IMR-90 (cell line): ENCODE data around the gene TPSG1. TPM values are rescaled to one million over a fixed set of nuclear protein-coding genes. Genes with fewer than 3 reads are reported as not detected.

ENCODE experiments used
- ATAC-seq: fragments of 200-7000 bp; cut with Tn5 transposase; 2 replicates; pipeline ENCODE4 v1.9.1; 2020; ENCODE audit warnings: low read depth, mild to moderate bottlenecking, moderate library complexity
- BruUV-seq: library from RNA; stranded (reverse); fragments of 400-500 nt; replicated peaks from 2 replicates; lab custom pipeline; 2021; lab: Mats Ljungman, UMichigan
- CTCF ChIA-PET: fragments of 300-600 bp; formaldehyde crosslinking; extraction: SDS; loops from one replicate; lab custom pipeline; 2021; ENCODE audit warnings: antibody characterized with exemption; lab: Yijun Ruan, JAX
- POLR2A ChIA-PET: fragments of 300-600 bp; sonication (Branson Sonifier 250); formaldehyde crosslinking; loops from one replicate; lab custom pipeline; 2022; ENCODE audit warnings: antibody characterized with exemption; ENCODE audit not compliant: unreplicated experiment; lab: Charles Lee
- DNase-seq: peaks from one replicate; pipeline ENCODE4 v3.0.0; 2013
- H2AFZ ChIP-seq: replicated peaks from 2 replicates; pipeline ENCODE3; 2013; ENCODE audit warnings: low read length, mild to moderate bottlenecking; ENCODE audit not compliant: poor library complexity
- H2AK5ac ChIP-seq: 2 replicates; pipeline ENCODE4 v1.6.1; 2013; ENCODE audit warnings: low read depth, low read length, inconsistent platforms
- H2AK9ac ChIP-seq: replicated peaks from 2 replicates; pipeline ENCODE3; 2013; ENCODE audit warnings: mild to moderate bottlenecking, low read depth, low read length, moderate library complexity; ENCODE audit not compliant: poor library complexity
- H2BK120ac ChIP-seq: 2 replicates; pipeline ENCODE4 v1.6.1; 2013; ENCODE audit warnings: low read depth, low read length, inconsistent platforms
- H2BK15ac ChIP-seq: 3 replicates; pipeline ENCODE4 v1.6.1; 2013; ENCODE audit warnings: low read depth, low read length, inconsistent platforms
- H2BK20ac ChIP-seq: 2 replicates; pipeline ENCODE4 v1.6.1; 2013; ENCODE audit warnings: low read depth, mild to moderate bottlenecking, inconsistent platforms, low read length, moderate library complexity
- H2BK5ac ChIP-seq: 2 replicates; pipeline ENCODE4 v1.6.1; 2013; ENCODE audit warnings: mild to moderate bottlenecking, low read depth, low read length, inconsistent platforms; ENCODE audit not compliant: poor library complexity, severe bottlenecking
- H3K14ac ChIP-seq: replicated peaks from 2 replicates; pipeline ENCODE4 v1.6.1; 2013; ENCODE audit warnings: low read depth, low read length, inconsistent platforms
- H3K18ac ChIP-seq: 2 replicates; pipeline ENCODE4 v1.6.1; 2013; ENCODE audit warnings: low read depth, low read length, control low read depth
- H3K23ac ChIP-seq: 2 replicates; pipeline ENCODE4 v1.6.1; 2013; ENCODE audit warnings: low read depth, low read length, inconsistent platforms
- H3K27ac ChIP-seq: 2 replicates; pipeline ENCODE4 v1.5.1; 2013; ENCODE audit warnings: mild to moderate bottlenecking, control low read depth, low read length; ENCODE audit not compliant: insufficient read depth
- H3K27me3 ChIP-seq: 2 replicates; pipeline ENCODE4 v1.6.1; 2013; ENCODE audit warnings: low read length; ENCODE audit not compliant: control insufficient read depth, insufficient read depth
- H3K36me3 ChIP-seq: 2 replicates; pipeline ENCODE4 v1.6.1; 2013; ENCODE audit warnings: low read length, mixed read lengths; ENCODE audit not compliant: control insufficient read depth, insufficient read depth
- H3K4ac ChIP-seq: 2 replicates; pipeline ENCODE4 v1.6.1; 2013; ENCODE audit warnings: low read depth, low read length, inconsistent platforms
- H3K4me1 ChIP-seq: 2 replicates; pipeline ENCODE4 v1.6.1; 2013; ENCODE audit warnings: low read length, mixed read lengths; ENCODE audit not compliant: control insufficient read depth, insufficient read depth
- H3K4me2 ChIP-seq: 2 replicates; pipeline ENCODE4 v1.6.1; 2013; ENCODE audit warnings: low read depth, mild to moderate bottlenecking, control low read depth, low read length, moderate library complexity
- H3K4me3 ChIP-seq: 2 replicates; pipeline ENCODE4 v1.5.1; 2013; ENCODE audit warnings: low read depth, mild to moderate bottlenecking, control low read depth, low read length, moderate library complexity; ENCODE audit not compliant: insufficient read depth
- H3K56ac ChIP-seq: 2 replicates; pipeline ENCODE4 v1.6.1; 2013; ENCODE audit warnings: low read length, inconsistent platforms; ENCODE audit not compliant: insufficient read depth; ENCODE audit errors: extremely low read depth
- H3K79me1 ChIP-seq, 2 experiments: 2 replicates each; pipeline ENCODE4 v1.6.1; 2013; ENCODE audit warnings: low read length in 2 of 2, inconsistent platforms in 1 of 2, low read depth in 1 of 2
- H3K9ac ChIP-seq: 2 replicates; pipeline ENCODE4 v1.6.1; 2013; ENCODE audit warnings: low read depth, low read length, control low read depth
- H3K9me1 ChIP-seq: 2 replicates; pipeline ENCODE4 v1.6.1; 2013; ENCODE audit warnings: low read length, inconsistent platforms; ENCODE audit not compliant: insufficient read depth
- H3K9me3 ChIP-seq: 2 replicates; pipeline ENCODE4 v1.6.1; 2013; ENCODE audit warnings: low read length; ENCODE audit not compliant: control insufficient read depth, insufficient read depth
- H4K20me1 ChIP-seq: 2 replicates; pipeline ENCODE4 v1.6.1; 2013; ENCODE audit warnings: low read length, inconsistent platforms; ENCODE audit not compliant: insufficient read depth
- H4K5ac ChIP-seq: 2 replicates; pipeline ENCODE4 v1.6.1; 2013; ENCODE audit warnings: mild to moderate bottlenecking, low read depth, low read length, control low read depth
- H4K8ac ChIP-seq, 2 experiments: 2 replicates each; pipeline ENCODE4 v1.6.1; 2013; ENCODE audit warnings: low read depth in 2 of 2, low read length in 2 of 2, control low read depth in 1 of 2, inconsistent platforms in 1 of 2
- H4K91ac ChIP-seq: 2 replicates; pipeline ENCODE4 v1.6.1; 2013; ENCODE audit warnings: low read depth, low read length, inconsistent platforms; ENCODE audit not compliant: insufficient read depth
- BHLHE40 ChIP-seq: fragments of 150-350 bp; IDR thresholded peaks from 2 replicates; pipeline ENCODE4 v1.6.1; 2016; ENCODE audit warnings: mild to moderate bottlenecking, low read depth, low read length
- CEBPB ChIP-seq: IDR thresholded peaks from 2 replicates; pipeline ENCODE4 v1.6.1; 2012; ENCODE audit warnings: low read depth, low read length, improper control_type of control experiment
- MAFK ChIP-seq: IDR thresholded peaks from 2 replicates; pipeline ENCODE4 v1.6.1; 2012; ENCODE audit warnings: low read depth, low read length, improper control_type of control experiment
- MXI1 ChIP-seq: IDR thresholded peaks from 2 replicates; pipeline ENCODE4 v1.6.1; 2012; ENCODE audit warnings: low read depth, mild to moderate bottlenecking, low read length, moderate library complexity, borderline replicate concordance
- NFE2L2 ChIP-seq: fragments of 150-350 bp; IDR thresholded peaks from 2 replicates; pipeline ENCODE4 v1.6.1; 2016; ENCODE audit warnings: low read depth, mild to moderate bottlenecking, low read length
- SMC3 ChIP-seq: fragments of 150-350 bp; IDR thresholded peaks from 2 replicates; pipeline ENCODE4 v1.6.1; 2016; ENCODE audit warnings: low read depth, mild to moderate bottlenecking, antibody characterized with exemption, low read length, moderate library complexity
- WGBS, 2 experiments: methylation state at CpG; one replicate each; pipeline versions ENCODE4 v1.1.5 to v1.1.7; 2013; ENCODE audit warnings: missing lambda C conversion rate in 2 of 2; ENCODE audit not compliant: insufficient read length in 1 of 2; ENCODE audit errors: extremely low coverage in 2 of 2; 5-methylcytosine and 5-hydroxymethylcytosine counted together
- dilution Hi-C: fragments of 300-500 bp; cut with HindIII; formaldehyde crosslinking; loops from one replicate; pipeline ENCODE4 v1.14.3; 2018; ENCODE audit warnings: low sequenced_read_pairs; ENCODE audit not compliant: unreplicated experiment
- in situ Hi-C: fragments of 300-500 bp; cut with MboI; formaldehyde crosslinking; loops from 3 replicates; pipeline ENCODE4 v1.14.3; 2019; ENCODE audit warnings: low sequenced_read_pairs, inconsistent platforms, mixed read lengths
- intact Hi-C: fragments of 100-400 bp; cut with micrococcal nuclease; formaldehyde crosslinking; loops from 2 replicates; pipeline ENCODE4 v1.10.0; 2022
- polyA plus RNA-seq, 3 experiments: library from polyadenylated mRNA; depleted of rRNA; stranded (reverse); fragments of >200 nt; gene quantifications; 2 replicates each; pipeline ENCODE4 v1.2.3, GENCODE V29; 2012; ENCODE audit warnings: low replicate concordance in 1 of 3
- total RNA-seq: library from RNA; depleted of rRNA; stranded (reverse); fragments of >200 nt; gene quantifications from 2 replicates; pipeline ENCODE4 v1.2.3, GENCODE V29; 2012
- TF ChIP-seq, protein P1 (sequence below): fragments of 150-350 bp; IDR thresholded peaks from 2 replicates; pipeline ENCODE4 v1.6.1; 2017; ENCODE audit warnings: mild to moderate bottlenecking, antibody characterized with exemption, low read length, low read depth
- TF ChIP-seq, protein P2 (sequence below): fragments of 150-350 bp; IDR thresholded peaks from 2 replicates; pipeline ENCODE4 v1.6.1; 2016; ENCODE audit warnings: low read depth, mild to moderate bottlenecking, low read length, moderate library complexity, borderline replicate concordance
- TF ChIP-seq, protein P3 (sequence below): conservative IDR thresholded peaks from 2 replicates; pipeline ENCODE4 v1.5.1; 2012; ENCODE audit warnings: mild to moderate bottlenecking, low read depth, low read length, improper control_type of control experiment

The TPSG1 gene
- total and polyA plus RNA-seq, 2 of the 4 experiments (the other 2 are of a cell fraction) = not detected

DNA sequence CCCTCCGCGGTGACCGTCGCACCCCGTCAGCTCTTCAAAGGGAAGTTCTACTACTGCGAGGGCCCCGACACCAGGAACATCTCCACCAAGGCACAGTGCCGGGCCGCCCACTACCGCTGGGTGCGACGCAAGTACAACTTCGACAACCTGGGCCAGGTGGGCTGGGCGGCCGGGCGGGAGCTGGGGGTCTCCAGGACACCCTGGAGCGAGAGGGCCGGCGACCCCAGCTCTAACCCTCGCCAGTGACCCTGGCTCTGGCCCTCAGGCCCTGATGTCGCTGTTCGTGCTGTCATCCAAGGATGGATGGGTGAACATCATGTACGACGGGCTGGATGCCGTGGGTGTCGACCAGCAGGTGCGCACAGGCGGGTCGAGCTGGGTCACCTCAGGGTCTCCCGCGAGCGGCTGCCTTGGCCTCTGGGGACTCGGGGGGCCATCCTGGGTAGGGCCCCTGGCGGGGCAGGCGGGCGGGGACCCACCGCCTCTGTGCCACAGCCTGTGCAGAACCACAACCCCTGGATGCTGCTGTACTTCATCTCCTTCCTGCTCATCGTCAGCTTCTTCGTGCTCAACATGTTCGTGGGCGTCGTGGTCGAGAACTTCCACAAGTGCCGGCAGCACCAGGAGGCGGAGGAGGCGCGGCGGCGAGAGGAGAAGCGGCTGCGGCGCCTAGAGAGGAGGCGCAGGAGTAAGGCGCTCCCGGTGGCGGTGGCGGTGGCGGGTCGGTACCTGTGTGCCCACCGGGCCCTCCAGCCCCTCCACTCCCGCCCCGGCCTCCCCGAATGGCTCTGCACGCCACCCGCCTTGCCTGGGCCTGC is 13.4 kb downstream of the TPSG1 start:
- H2BK15ac ChIP-seq = no peak overlapping the region
- H3K14ac ChIP-seq = no peak overlapping the region
- H3K18ac ChIP-seq = no peak overlapping the region
- ChIA-PET CTCF (no interaction called here), POLR2A (no interaction called here)
- 89% methylated on average over 17 of the region's 65 CpGs; no CpG with 5 or more reads in 1 of the 2 experiments for WGBS, 2 experiments
- no peak overlapping the region for H2AFZ ChIP-seq
- in situ Hi-C loops (loop anchor here (25.0 kb wide), 1 partner anchor 399 kb away; the partner anchor contains the start of gene GNG13), dilution Hi-C loops (no loop called here), intact Hi-C loops (no loop called here)
- no peak overlapping the region for H2AK5ac ChIP-seq
- no peaks in the 10 kb centered on the region for H3K9me3 ChIP-seq
- ATAC-seq (no peak), DNase-seq (no peak)
- H3K4ac ChIP-seq = no peak overlapping the region
- no peak for TF ChIP-seq BHLHE40
- TF ChIP-seq SMC3 = no peak
- TF ChIP-seq CEBPB = no peak
- no peak for TF ChIP-seq NFE2L2
- TF ChIP-seq, protein P1, sequence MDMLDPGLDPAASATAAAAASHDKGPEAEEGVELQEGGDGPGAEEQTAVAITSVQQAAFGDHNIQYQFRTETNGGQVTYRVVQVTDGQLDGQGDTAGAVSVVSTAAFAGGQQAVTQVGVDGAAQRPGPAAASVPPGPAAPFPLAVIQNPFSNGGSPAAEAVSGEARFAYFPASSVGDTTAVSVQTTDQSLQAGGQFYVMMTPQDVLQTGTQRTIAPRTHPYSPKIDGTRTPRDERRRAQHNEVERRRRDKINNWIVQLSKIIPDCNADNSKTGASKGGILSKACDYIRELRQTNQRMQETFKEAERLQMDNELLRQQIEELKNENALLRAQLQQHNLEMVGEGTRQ = no peak
- TF ChIP-seq, protein P2, sequence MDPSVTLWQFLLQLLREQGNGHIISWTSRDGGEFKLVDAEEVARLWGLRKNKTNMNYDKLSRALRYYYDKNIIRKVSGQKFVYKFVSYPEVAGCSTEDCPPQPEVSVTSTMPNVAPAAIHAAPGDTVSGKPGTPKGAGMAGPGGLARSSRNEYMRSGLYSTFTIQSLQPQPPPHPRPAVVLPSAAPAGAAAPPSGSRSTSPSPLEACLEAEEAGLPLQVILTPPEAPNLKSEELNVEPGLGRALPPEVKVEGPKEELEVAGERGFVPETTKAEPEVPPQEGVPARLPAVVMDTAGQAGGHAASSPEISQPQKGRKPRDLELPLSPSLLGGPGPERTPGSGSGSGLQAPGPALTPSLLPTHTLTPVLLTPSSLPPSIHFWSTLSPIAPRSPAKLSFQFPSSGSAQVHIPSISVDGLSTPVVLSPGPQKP = no peak
- no peak for TF ChIP-seq MXI1
- TF ChIP-seq, protein P3, sequence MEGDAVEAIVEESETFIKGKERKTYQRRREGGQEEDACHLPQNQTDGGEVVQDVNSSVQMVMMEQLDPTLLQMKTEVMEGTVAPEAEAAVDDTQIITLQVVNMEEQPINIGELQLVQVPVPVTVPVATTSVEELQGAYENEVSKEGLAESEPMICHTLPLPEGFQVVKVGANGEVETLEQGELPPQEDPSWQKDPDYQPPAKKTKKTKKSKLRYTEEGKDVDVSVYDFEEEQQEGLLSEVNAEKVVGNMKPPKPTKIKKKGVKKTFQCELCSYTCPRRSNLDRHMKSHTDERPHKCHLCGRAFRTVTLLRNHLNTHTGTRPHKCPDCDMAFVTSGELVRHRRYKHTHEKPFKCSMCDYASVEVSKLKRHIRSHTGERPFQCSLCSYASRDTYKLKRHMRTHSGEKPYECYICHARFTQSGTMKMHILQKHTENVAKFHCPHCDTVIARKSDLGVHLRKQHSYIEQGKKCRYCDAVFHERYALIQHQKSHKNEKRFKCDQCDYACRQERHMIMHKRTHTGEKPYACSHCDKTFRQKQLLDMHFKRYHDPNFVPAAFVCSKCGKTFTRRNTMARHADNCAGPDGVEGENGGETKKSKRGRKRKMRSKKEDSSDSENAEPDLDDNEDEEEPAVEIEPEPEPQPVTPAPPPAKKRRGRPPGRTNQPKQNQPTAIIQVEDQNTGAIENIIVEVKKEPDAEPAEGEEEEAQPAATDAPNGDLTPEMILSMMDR = no peak
- TF ChIP-seq MAFK = no peak
- H3K23ac ChIP-seq = no peak overlapping the region
- H3K79me1 ChIP-seq = no peaks in the 10 kb centered on the region
- no peaks in the 10 kb centered on the region for H4K20me1 ChIP-seq
- H2BK120ac ChIP-seq = no peak overlapping the region
- no peak overlapping the region for H3K9ac ChIP-seq
- H4K5ac ChIP-seq = no peak overlapping the region
- H3K4me2 ChIP-seq = no peak overlapping the region
- H2BK20ac ChIP-seq = no peak overlapping the region
- H4K91ac ChIP-seq = no peak overlapping the region
- no peaks in the 10 kb centered on the region for H3K27me3 ChIP-seq
- H4K8ac ChIP-seq = no peak overlapping the region
- no peak overlapping the region for H3K27ac ChIP-seq
- no peak overlapping the region for H3K4me3 ChIP-seq
- no TSS peak for BruUV-seq
- H3K4me1 ChIP-seq = no peaks in the 10 kb centered on the region
- H3K9me1 ChIP-seq = no peaks in the 10 kb centered on the region
- H2AK9ac ChIP-seq = no peak overlapping the region
- peaks cover 2% of the 10 kb centered on the region; the same call in 1 of the 2 replicates for H3K36me3 ChIP-seq
- H2BK5ac ChIP-seq = no peak overlapping the region
- no peak overlapping the region for H3K56ac ChIP-seq
